ENCODE data around the gene TBC1D25.

Gene TBC1D25

GRCh38 chrX:48606091-48606490, 66.6 kb downstream of the TBC1D25 start:
- DNase-seq: no peak

- DNase-seq: no peak
Measured at GRCh38 chrX:48611703-48612102, 72.2 kb downstream of the TBC1D25 start.
